Middle frontal gyrus (tissue), 1 donor: Measurements from ENCODE around the gene FOXP3.

Source experiments
- DNase-seq: peaks from one replicate; pipeline ENCODE4 v3.0.0-alpha.2; 2015; ENCODE audit warnings: low spot score; ENCODE audit errors: extremely low spot score

Gene FOXP3

DNA sequence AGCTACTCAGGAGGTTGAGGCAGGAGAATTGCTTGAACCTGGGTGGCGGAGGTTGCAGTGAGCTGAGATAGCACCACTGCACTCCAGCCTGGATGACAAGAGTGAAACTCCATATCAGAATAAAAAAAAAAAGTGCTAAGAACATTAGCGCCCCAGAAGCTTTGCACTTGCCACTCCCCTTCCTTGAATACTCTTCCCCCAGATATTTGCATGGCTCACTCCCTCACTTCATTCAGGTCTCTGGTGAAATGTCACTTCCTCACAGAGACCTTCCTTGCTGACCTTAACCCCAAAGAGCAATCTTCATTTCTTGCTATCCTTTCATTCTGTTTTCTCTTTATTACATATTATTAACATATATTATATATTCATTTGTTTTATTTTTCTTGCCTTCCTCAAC, 42.6 kb downstream of the FOXP3 start:
- DNase-seq = no peak

DNA sequence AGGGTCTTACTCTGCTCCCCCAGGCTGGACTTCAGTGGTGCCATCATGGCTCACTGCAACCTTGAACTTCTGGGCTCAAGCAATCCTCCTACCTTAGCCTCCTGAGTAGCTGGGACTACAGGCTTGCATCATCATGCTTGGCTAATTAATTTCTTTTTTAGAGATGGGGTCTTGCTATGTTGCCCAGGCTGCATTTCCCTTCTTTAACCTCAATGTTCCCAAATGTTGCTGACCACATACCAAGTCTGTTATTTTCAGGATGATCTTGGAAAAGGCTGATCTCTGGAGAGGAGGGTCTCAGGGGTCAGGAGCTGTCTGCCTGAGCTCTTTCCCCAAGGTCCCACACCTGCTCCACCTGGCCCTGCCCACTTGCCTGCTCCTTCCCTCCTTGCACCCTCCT, 44.4 kb downstream of the FOXP3 start:
- DNase-seq = no peak

DNA sequence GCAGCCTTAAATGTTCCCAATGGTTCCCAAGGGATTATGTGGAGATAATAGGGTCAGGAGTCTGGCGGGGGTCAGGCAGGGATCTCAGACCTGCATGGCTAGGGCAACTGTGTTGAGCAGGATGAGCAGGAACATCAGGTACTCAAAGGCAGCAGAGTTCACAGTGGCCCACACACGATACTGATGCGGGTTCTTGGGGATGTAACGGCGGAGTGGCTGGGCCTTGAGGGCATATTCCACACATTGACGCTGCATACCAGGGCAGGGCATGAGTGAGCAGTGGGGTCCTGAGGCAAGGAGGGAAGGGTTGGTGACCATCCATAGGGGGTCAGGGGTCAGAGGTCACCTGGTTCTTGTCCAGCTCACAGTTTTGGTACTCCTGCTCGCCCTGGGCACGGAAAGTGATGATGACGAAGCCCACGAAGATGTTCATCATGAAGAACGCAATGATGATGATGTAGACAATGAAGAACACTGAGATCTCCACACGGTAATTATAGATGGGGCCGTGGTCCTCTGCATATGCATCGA, 49.4 kb downstream of the FOXP3 start:
- DNase-seq = no peak

DNA sequence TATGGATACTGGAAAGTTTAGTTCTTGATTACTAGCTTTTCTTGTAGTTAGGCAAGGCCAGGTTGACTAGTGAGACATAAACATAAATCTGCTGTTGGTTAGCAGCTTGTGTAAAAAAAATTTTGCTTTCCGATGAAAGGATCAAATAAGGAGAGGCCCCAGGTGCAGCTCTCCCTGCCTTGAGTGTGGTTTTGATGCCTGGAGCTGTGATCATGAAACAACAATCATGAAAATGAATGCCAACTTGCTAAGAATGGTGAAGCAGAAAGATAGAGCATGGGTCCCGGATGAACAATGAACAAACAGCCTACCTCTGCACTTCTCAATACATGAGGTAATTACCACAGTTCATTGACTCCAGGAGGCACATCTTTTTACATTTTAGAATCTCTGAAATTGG, 50.1 kb downstream of the FOXP3 start:
- no peak for DNase-seq

DNA sequence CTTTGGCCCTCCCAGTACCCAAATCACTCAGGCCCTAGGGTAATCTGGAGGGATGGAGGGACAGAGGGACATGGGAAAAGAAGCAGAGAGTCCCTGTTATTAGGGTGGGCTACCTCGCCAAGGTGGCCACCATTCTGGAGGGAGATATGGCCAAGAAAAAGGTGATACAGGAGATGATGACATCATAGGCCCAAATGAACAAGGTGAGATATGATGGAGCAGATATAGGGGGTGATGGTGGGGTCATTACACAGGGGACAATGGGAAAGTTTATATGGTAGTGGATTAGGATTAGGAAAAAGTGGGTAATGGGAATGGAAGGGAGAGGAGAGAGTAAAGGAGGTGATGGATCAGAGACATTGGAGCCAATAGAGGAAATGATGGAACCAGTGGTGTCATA, 51.6 kb downstream of the FOXP3 start:
- no peak for DNase-seq

DNA sequence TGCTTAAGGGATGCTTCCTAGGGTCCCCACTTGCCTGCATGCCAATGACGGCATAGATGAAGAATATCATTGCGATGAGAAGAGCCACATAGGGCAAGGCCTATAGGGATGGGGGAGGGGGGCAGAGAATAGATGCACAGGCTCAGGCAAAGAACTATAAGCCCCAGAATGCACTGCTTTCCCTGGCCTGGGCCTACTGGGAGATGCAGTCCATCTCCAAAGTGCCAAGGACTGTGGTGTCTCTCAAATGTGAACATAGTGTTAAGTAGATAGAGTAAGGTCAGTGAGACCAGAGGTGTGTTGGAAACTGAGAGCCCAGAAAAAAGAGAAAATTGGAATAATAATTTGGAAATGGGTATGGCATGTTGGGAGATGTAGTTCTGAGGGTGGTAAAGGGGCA, 52.3 kb downstream of the FOXP3 start:
- DNase-seq = no peak

DNA sequence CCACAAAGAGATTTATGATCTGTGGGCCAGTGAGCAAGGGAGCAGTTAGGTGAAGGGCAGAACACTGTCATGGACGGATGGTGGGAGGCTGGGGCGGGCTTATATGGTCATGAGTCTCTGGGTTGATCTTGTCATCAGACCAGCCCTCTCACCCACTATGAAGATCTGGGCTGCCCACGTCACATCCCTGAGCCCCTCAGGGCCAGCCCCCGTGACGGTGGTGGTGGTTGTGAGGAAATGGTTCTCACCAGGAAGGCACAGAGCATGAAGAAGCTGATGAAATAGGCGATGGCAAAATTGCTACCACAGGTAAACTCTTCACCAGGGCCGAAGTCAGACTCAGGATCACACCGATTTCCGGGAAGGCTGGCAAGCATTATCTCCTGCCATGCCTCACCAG, 53.4 kb downstream of the FOXP3 start:
- no peak for DNase-seq

DNA sequence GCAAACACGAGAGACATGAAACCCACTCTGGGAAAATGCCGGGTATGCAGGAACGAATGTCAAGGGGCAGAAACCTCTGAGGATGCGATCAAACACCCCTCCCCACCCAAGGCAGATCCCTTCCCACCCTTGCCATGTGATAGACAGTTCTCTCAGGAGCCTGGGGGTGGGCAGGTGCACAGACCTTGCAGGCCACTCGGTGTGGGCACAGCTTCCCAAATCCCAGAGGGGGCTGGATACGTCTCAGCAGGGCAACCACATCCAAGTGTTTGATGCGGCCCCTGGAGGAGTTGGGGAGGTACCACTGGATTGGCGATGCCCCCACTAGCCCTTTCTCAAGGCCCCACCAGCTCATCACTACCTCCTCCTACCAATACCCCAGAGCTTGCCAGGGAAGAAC, 54.1 kb downstream of the FOXP3 start:
- DNase-seq = no peak

DNA sequence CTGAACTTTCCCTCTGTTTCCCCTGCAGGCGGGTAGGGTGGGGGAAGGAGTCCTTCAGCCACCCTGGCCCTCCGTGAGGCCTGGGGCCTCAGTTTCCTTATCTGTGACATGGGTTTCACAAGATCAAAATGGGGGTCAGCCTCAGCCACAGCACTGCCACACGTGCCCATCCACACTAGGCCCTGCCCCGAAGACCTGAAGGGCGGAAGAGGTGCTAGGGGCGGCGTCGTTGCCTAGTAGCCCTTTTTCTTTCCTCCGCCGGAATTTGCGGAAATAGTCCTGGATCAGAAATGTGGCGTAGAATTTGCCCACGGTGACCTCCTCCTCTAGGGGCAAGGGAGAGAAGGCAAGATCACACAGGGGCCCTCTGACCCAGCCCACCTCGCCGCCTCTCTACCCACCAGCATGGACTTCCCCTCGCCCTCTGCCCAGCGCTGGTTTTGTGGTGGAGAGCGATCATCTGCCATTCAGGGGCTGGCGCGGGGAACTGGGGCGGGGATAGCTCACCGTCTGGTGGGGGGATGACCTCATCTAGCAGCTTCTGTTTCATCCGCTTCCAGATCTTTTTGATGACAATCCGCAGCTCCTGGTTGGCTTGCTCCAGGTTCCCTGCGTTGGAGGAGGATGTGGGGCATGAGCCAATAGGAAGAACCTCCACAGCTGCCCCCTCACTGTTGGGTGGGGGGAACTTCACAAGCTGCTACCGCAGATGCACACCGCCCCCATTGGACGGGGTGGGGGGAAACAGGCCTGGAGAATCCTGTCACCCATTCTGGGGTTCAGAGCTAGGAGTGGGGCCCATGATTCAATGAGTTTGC, 54.9 kb downstream of the FOXP3 start:
- DNase-seq = no peak

DNA sequence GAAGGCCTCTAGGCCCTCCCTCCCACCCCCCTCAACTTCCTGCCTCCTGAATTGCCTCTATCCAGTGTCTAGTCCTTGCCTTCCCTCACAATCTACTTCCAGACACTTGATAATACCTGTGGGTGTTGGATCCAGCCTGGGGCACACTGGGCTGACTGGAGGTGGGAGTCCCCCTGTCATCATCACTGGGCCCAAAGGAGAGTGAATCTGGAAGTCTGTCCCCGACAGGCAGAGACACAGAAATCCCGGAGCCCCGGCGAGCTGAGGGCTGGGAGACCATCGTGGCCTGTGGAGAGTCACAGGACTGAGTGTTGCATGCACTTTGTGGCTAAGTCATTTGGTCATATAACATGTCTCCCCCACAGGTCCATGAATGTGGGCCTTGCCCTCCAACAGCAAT, 56.1 kb downstream of the FOXP3 start:
- no peak for DNase-seq

DNA sequence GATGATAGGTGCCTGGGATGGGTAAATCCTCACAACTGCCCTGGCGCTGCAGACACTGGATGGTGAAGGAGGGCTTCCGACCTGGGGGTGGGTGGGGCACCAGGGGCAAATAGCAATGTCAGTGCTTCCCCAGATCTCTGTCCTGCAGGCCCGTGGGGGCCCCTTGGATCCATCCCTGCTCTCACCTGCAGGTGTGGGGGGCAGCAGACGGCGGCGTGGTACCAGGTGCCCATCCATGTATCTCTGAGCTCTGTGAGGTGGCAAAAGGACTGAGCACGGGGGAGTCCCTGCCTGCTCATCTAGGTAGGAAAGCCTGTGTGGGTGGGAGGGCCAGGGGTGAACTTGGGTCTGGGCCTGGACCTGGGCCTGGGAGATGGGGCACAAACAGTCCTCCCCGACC, 58.0 kb downstream of the FOXP3 start:
- DNase-seq = no peak

DNA sequence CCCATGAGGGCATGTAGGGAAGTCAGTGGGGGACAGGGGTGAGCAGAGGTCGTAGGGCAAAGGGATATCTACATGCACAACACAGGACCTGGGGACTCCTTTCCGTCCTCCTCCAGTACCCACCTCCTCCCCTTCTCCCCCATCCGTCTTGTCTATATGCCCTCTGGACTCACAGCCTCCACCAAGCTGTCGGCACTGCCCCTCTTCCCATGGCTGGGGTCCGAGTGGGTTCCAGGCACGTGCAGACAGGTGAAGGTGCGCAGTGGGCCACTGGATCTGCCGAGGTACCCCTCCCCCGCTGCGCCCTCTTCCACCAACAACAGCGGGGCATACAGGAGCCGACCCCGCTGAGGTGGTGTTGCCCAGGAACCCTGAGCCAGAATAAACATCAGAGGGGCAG, 59.1 kb downstream of the FOXP3 start:
- no peak for DNase-seq

DNA sequence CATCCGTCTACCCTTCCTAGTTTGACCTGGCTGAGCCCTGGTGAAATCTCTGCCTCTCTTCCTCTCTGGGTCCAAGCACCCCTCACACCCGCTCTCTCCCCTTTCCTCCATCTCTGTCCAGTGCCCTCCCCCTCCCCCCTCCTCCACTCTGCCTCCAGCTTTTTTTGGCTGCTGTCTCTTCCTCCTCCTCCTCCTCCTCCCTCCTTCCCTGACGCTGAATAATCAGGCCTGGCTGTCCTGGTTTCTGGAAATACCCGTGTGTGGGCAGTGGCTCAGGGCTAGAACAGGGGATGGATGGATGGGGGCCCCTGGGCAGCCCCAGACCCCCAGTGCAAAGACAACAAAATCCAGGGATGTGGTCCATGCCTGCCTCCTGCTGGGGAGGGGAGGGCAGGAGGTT, 59.8 kb downstream of the FOXP3 start:
- no peak for DNase-seq

DNA sequence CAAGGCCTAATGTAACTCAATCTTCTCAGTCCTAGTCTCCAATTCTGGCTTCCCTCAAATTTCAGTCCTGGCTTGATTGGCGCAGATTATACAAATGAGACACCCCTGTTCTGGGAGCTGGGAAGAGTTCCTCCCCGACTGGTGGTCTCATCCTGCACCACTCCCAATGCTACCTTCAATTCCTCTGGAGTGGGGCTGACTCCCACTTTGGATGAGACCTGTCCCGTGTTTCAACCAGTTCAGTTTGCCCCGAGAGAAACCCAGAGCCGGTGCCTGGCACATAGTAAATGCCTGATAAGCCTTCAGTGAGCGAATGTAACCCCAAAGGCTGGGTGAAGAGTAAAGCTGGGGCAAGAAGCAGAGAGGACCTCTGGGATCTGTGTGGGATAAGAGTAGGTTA, 60.5 kb downstream of the FOXP3 start:
- DNase-seq = no peak

DNA sequence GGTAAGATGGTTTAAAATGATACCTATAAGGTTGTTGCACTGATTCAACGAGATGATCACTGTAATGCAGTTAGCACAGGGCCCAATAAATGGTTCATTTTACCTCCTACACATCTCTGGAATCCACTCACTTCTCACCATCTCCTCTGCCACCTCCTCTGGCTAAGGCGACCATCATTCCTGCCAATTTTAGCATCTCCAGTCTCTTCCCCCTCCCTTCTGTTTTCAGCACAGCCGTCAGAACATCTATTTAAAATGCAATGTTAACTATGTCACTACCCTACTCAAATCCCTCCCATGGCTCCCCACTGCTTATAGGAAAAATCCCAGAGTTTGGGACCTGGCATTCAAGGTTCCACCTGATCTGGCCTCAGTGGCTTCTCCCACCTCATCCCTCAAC, 61.0 kb downstream of the FOXP3 start:
- DNase-seq = no peak

DNA sequence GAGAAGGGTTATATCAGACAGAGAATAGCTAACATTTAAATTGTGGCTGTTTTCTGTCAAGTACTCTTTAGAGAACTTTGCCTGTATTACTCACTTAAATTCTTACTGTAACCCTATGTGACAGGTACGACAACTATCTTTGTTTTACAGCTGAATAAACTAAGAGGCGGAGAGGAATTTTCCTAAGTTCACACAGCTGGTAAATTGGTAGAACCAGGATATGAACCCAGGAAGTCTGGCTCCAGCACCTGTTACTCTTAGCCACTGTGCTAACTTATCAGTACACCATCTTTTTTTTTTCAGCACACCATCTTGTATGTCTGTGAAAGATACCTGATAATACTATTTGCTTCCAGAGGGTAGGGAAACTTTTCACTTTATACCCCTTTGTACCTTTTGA, 62.5 kb downstream of the FOXP3 start:
- DNase-seq = no peak
